Measurements from ENCODE around the gene PTPRO. TPM values are rescaled to one million over a fixed set of nuclear protein-coding genes. Genes with fewer than 3 reads are reported as not detected.

The PTPRO gene
- total RNA-seq, 2 donors from 2014 or later: 0.37 to 2.3 TPM

GRCh38 chr12:15497671-15498292, 175.5 kb downstream of the PTPRO start:
- H3K4me1 Mint-ChIP-seq: no peaks in the 10 kb centered on the region
- H3K9me3 Mint-ChIP-seq: no peaks in the 10 kb centered on the region
- no peaks in the 10 kb centered on the region for H3K36me3 Mint-ChIP-seq (ENCODE audit: low read depth)
- H3K4me3 Mint-ChIP-seq: no peak overlapping the region
- H3K27ac Mint-ChIP-seq: no peak overlapping the region
- no peak for ATAC-seq (replicated peaks)
- peaks cover 15% of the 10 kb centered on the region for H3K27me3 Mint-ChIP-seq

GRCh38 chr12:15502211-15502610, 179.9 kb downstream of the PTPRO start:
- ATAC-seq (replicated peaks): no peak
- H3K4me3 Mint-ChIP-seq: no peak overlapping the region
- no peaks in the 10 kb centered on the region for H3K36me3 Mint-ChIP-seq (ENCODE audit: low read depth)
- peaks cover 17% of the 10 kb centered on the region for H3K27me3 Mint-ChIP-seq
- no peaks in the 10 kb centered on the region for H3K4me1 Mint-ChIP-seq
- no peak overlapping the region for H3K27ac Mint-ChIP-seq
- no peaks in the 10 kb centered on the region for H3K9me3 Mint-ChIP-seq

- no peaks in the 10 kb centered on the region for H3K36me3 Mint-ChIP-seq (ENCODE audit: low read depth)
- H3K9me3 Mint-ChIP-seq: no peaks in the 10 kb centered on the region
- H3K4me1 Mint-ChIP-seq: no peaks in the 10 kb centered on the region
- H3K27me3 Mint-ChIP-seq: peaks cover 24% of the 10 kb centered on the region
- no peak overlapping the region for H3K27ac Mint-ChIP-seq
- no peak overlapping the region for H3K4me3 Mint-ChIP-seq
- ATAC-seq (replicated peaks): no peak
These were observed 183.3 kb downstream of the PTPRO start for GRCh38 chr12:15505616-15506015.

GRCh38 chr12:15515010-15515409, 192.7 kb downstream of the PTPRO start:
- no peaks in the 10 kb centered on the region for H3K36me3 Mint-ChIP-seq (ENCODE audit: low read depth)
- H3K27ac Mint-ChIP-seq: no peak overlapping the region
- H3K27me3 Mint-ChIP-seq: peaks cover 21% of the 10 kb centered on the region
- no peaks in the 10 kb centered on the region for H3K4me1 Mint-ChIP-seq
- no peaks in the 10 kb centered on the region for H3K9me3 Mint-ChIP-seq
- ATAC-seq (replicated peaks): no peak
- H3K4me3 Mint-ChIP-seq: no peak overlapping the region

- Mint-ChIP-seq H3K4me1 (no peaks in the 10 kb centered on the region), H3K27me3 (peaks cover 36% of the 10 kb centered on the region), H3K27ac (no peak overlapping the region), H3K9me3 (no peaks in the 10 kb centered on the region), H3K4me3 (no peak overlapping the region), H3K36me3 (ENCODE audit: low read depth) (no peaks in the 10 kb centered on the region)
- ATAC-seq (replicated peaks): no peak
These were observed 197.8 kb downstream of the PTPRO start for GRCh38 chr12:15520083-15520482.

- Mint-ChIP-seq H3K4me1 (no peaks in the 10 kb centered on the region), H3K36me3 (ENCODE audit: low read depth) (no peaks in the 10 kb centered on the region), H3K27ac (no peak overlapping the region), H3K27me3 (peaks cover 38% of the 10 kb centered on the region), H3K9me3 (no peaks in the 10 kb centered on the region), H3K4me3 (no peak overlapping the region)
- no peak for ATAC-seq (replicated peaks)
These were observed 198.5 kb downstream of the PTPRO start for GRCh38 chr12:15520844-15521243.

- Mint-ChIP-seq H3K9me3 (peaks cover 2% of the 10 kb centered on the region), H3K36me3 (ENCODE audit: low read depth) (no peaks in the 10 kb centered on the region), H3K4me3 (no peak overlapping the region), H3K27me3 (peaks cover 31% of the 10 kb centered on the region), H3K4me1 (no peaks in the 10 kb centered on the region), H3K27ac (no peak overlapping the region)
- no peak for ATAC-seq (replicated peaks)
These were observed 200.4 kb downstream of the PTPRO start for GRCh38 chr12:15522574-15523187.

- Mint-ChIP-seq H3K27me3 (peaks cover 20% of the 10 kb centered on the region), H3K4me3 (no peak overlapping the region), H3K4me1 (no peaks in the 10 kb centered on the region), H3K9me3 (peaks cover 5% of the 10 kb centered on the region), H3K27ac (no peak overlapping the region), H3K36me3 (ENCODE audit: low read depth) (no peaks in the 10 kb centered on the region)
- no peak for ATAC-seq (replicated peaks)
These were observed 203.1 kb downstream of the PTPRO start for GRCh38 chr12:15525441-15525840.

GRCh38 chr12:15526033-15526432, 203.7 kb downstream of the PTPRO start:
- Mint-ChIP-seq H3K4me3 (no peak overlapping the region), H3K9me3 (peaks cover 5% of the 10 kb centered on the region), H3K4me1 (no peaks in the 10 kb centered on the region), H3K36me3 (ENCODE audit: low read depth) (no peaks in the 10 kb centered on the region), H3K27me3 (peaks cover 20% of the 10 kb centered on the region), H3K27ac (no peak overlapping the region)
- ATAC-seq (replicated peaks): no peak

GRCh38 chr12:15527201-15528080, 205.1 kb downstream of the PTPRO start:
- ATAC-seq (replicated peaks): no peak
- Mint-ChIP-seq H3K27ac (no peak overlapping the region), H3K4me1 (peaks cover 2% of the 10 kb centered on the region)

GRCh38 chr12:15528666-15529065, 206.4 kb downstream of the PTPRO start:
- H3K36me3 Mint-ChIP-seq (ENCODE audit: low read depth): no peaks in the 10 kb centered on the region
- H3K4me3 Mint-ChIP-seq: no peak overlapping the region
- ATAC-seq (replicated peaks): no peak
- peaks cover 6% of the 10 kb centered on the region for H3K4me1 Mint-ChIP-seq
- no peak overlapping the region for H3K27ac Mint-ChIP-seq
- peaks cover 15% of the 10 kb centered on the region for H3K27me3 Mint-ChIP-seq
- H3K9me3 Mint-ChIP-seq: peaks cover 5% of the 10 kb centered on the region

More at GRCh38 chr12:15527201-15528080, 205.1 kb downstream of the PTPRO start:
- Mint-ChIP-seq H3K27me3 (peaks cover 15% of the 10 kb centered on the region), H3K4me3 (no peak overlapping the region), H3K9me3 (peaks cover 5% of the 10 kb centered on the region), H3K36me3 (ENCODE audit: low read depth) (no peaks in the 10 kb centered on the region)

GRCh38 chr12:15530361-15530760, 208.1 kb downstream of the PTPRO start:
- ATAC-seq (replicated peaks): no peak
- Mint-ChIP-seq H3K4me1 (peaks cover 6% of the 10 kb centered on the region), H3K9me3 (peaks cover 5% of the 10 kb centered on the region), H3K4me3 (no peak overlapping the region), H3K27ac (no peak overlapping the region), H3K27me3 (peaks cover 3% of the 10 kb centered on the region), H3K36me3 (ENCODE audit: low read depth) (no peaks in the 10 kb centered on the region)

- peaks cover 6% of the 10 kb centered on the region for H3K4me1 Mint-ChIP-seq
- peaks cover 3% of the 10 kb centered on the region for H3K27me3 Mint-ChIP-seq
- H3K9me3 Mint-ChIP-seq: peaks cover 4% of the 10 kb centered on the region
- H3K27ac Mint-ChIP-seq: no peak overlapping the region
- ATAC-seq (replicated peaks): peak; percentile 78
- no peaks in the 10 kb centered on the region for H3K36me3 Mint-ChIP-seq (ENCODE audit: low read depth)
- peak overlapping the region; percentile 23 for H3K4me3 Mint-ChIP-seq
These were observed 210.2 kb downstream of the PTPRO start for GRCh38 chr12:15532364-15532977.

GRCh38 chr12:15534322-15534721, 212.0 kb downstream of the PTPRO start:
- ATAC-seq (replicated peaks): peak; percentile 87
- H3K4me3 Mint-ChIP-seq: no peak overlapping the region
- H3K36me3 Mint-ChIP-seq (ENCODE audit: low read depth): no peaks in the 10 kb centered on the region
- H3K9me3 Mint-ChIP-seq: no peaks in the 10 kb centered on the region
- no peak overlapping the region for H3K27ac Mint-ChIP-seq
- peaks cover 6% of the 10 kb centered on the region for H3K4me1 Mint-ChIP-seq
- no peaks in the 10 kb centered on the region for H3K27me3 Mint-ChIP-seq
